ENCODE results near the gene HEMGN.
"Not testable (repeated sequence)": the region's sequence is repeated elsewhere in the genome, so short reads cannot be mapped to it uniquely, and the experiment has no call there.

Gene HEMGN

GRCh38 chr9:97978371-97979130 is 40.6 kb upstream of the HEMGN start:
- Mint-ChIP-seq H3K27ac (no peak overlapping the region), H3K9me3 (peaks cover 25% of the 10 kb centered on the region), H3K4me3 (no peak overlapping the region), H3K36me3 (ENCODE audit: low read depth) (peaks cover 4% of the 10 kb centered on the region), H3K4me1 (peaks cover 26% of the 10 kb centered on the region), H3K27me3 (ENCODE audit: low read depth, poor library complexity) (peaks cover 53% of the 10 kb centered on the region)
- TF ChIP-seq CTCF (IDR thresholded peaks at IDR 0.05), result no peak
- DNase-seq, result no peak

- Mint-ChIP-seq H3K27me3 (ENCODE audit: low read depth, poor library complexity) (peaks cover 71% of the 10 kb centered on the region), H3K4me1 (peaks cover 18% of the 10 kb centered on the region), H3K9me3 (peaks cover 25% of the 10 kb centered on the region)
- DNase-seq; H3K36me3 Mint-ChIP-seq (ENCODE audit: low read depth); H3K4me3 Mint-ChIP-seq; H3K27ac Mint-ChIP-seq: not testable (repeated sequence)
Observed at GRCh38 chr9:97976633-97977032, 38.7 kb upstream of the HEMGN start.

GRCh38 chr9:97975376-97975775 is 37.4 kb upstream of the HEMGN start:
- H3K27ac Mint-ChIP-seq, result no peak overlapping the region
- peaks cover 7% of the 10 kb centered on the region for H3K4me1 Mint-ChIP-seq
- peaks cover 25% of the 10 kb centered on the region for H3K9me3 Mint-ChIP-seq
- no peak for TF ChIP-seq CTCF (IDR thresholded peaks at IDR 0.05)
- peaks cover 83% of the 10 kb centered on the region for H3K27me3 Mint-ChIP-seq (ENCODE audit: low read depth, poor library complexity)
- H3K36me3 Mint-ChIP-seq (ENCODE audit: low read depth), result peaks cover 4% of the 10 kb centered on the region
- no peak for DNase-seq
- no peak overlapping the region for H3K4me3 Mint-ChIP-seq

GRCh38 chr9:97972753-97973152 is 34.8 kb upstream of the HEMGN start:
- H3K9me3 Mint-ChIP-seq, result peaks cover 25% of the 10 kb centered on the region
- H3K4me3 Mint-ChIP-seq, result no peak overlapping the region
- no peak for DNase-seq
- TF ChIP-seq CTCF (IDR thresholded peaks at IDR 0.05), result no peak
- peaks cover 4% of the 10 kb centered on the region for H3K36me3 Mint-ChIP-seq (ENCODE audit: low read depth)
- peaks cover 5% of the 10 kb centered on the region for H3K4me1 Mint-ChIP-seq
- H3K27me3 Mint-ChIP-seq (ENCODE audit: low read depth, poor library complexity), result peaks cover 78% of the 10 kb centered on the region
- H3K27ac Mint-ChIP-seq, result peak overlapping the region; percentile 37

- no peak for TF ChIP-seq CTCF (IDR thresholded peaks at IDR 0.05)
- DNase-seq, result no peak
- no peak overlapping the region for H3K4me3 Mint-ChIP-seq
- peaks cover 5% of the 10 kb centered on the region for H3K4me1 Mint-ChIP-seq
- H3K27ac Mint-ChIP-seq, result no peak overlapping the region
- peaks cover 8% of the 10 kb centered on the region for H3K9me3 Mint-ChIP-seq
- peaks cover 71% of the 10 kb centered on the region for H3K27me3 Mint-ChIP-seq (ENCODE audit: low read depth, poor library complexity)
- H3K36me3 Mint-ChIP-seq (ENCODE audit: low read depth), result peaks cover 2% of the 10 kb centered on the region
Observed at GRCh38 chr9:97970165-97970564, 32.2 kb upstream of the HEMGN start.

- no peak for DNase-seq
- Mint-ChIP-seq H3K4me1 (peaks cover 5% of the 10 kb centered on the region), H3K9me3 (peaks cover 3% of the 10 kb centered on the region), H3K27me3 (ENCODE audit: low read depth, poor library complexity) (peaks cover 64% of the 10 kb centered on the region), H3K27ac (no peak overlapping the region), H3K36me3 (ENCODE audit: low read depth) (no peaks in the 10 kb centered on the region), H3K4me3 (no peak overlapping the region)
- no peak for TF ChIP-seq CTCF (IDR thresholded peaks at IDR 0.05)
Observed at GRCh38 chr9:97969014-97969413, 31.0 kb upstream of the HEMGN start.

Measured in nephron progenitor cell (in vitro differentiated cells).